HG02588 (cell line): ENCODE data around the gene WDR81.

Experiments
- ATAC-seq: cut with Tn5 transposase; IDR thresholded peaks from one replicate; pipeline ENCODE4 v1.9.1; 2021; ENCODE audit warnings: mild to moderate bottlenecking, moderate library complexity; ENCODE audit not compliant: unreplicated experiment

Gene WDR81

DNA sequence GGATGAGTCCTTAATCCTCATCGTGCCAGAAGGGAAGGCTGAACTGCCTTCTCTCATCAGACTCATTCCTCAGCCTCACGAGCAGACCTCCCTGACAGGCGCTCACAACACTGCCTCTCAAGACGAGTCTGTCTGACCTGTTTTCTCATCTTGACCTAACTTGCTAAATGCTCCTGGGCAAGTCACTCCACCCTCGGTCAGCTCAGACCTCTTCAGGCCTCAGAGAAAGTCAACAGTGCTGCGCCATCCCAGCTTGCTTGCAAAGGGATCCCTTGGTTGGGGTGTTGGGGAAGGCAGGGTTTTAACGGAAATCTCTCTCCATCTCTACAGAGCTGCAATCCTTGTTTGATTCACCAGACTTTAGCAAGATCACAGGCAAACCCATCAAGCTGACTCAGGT, 52.4 kb downstream of the WDR81 start:
- ATAC-seq = no peak

DNA sequence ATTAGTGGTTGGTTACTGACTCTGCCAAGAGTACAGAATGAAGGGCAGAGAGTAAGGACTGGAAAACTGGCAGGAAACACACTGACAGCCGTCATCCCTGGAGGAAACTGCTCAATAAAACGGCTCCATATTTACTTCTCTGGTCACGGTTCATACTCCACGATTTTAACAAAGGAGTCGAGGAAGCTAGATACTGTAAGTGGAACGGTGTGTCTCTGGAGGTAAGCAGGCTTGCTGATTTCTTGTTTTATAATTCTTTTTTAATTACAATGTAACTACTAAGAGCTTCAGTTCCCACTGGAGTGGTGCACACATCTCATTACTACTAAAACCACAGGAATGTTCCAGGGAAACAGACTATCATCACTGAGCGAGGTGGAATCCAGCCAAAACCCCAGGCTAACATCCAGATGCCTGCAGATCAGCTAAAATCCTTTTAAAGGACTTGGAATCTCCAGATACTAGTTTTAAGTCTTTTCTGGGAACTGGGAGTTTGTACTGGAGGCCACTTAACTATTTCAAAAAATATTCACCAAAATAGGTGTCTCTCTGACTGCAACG, 55.1 kb downstream of the WDR81 start:
- no peak for ATAC-seq

DNA sequence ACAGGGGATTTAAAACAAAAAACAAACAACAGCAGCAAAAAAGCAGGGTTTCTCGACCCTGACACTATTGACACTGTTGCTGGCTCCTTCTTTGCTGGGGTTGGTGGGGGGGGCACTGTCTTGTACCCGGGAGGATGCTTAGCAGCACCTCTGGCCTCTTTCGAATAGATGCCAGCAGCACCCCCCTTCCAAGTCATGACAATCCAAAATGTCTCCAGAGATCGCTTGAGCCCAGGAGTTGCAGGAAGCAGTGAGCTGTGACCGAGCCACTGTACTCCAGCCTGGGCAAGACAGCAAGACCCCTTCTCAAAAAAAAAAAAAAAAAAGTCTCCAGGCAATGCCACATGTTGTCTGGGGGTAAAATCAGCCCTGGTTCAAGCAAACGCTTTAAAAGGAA, 57.7 kb downstream of the WDR81 start:
- ATAC-seq = no peak

DNA sequence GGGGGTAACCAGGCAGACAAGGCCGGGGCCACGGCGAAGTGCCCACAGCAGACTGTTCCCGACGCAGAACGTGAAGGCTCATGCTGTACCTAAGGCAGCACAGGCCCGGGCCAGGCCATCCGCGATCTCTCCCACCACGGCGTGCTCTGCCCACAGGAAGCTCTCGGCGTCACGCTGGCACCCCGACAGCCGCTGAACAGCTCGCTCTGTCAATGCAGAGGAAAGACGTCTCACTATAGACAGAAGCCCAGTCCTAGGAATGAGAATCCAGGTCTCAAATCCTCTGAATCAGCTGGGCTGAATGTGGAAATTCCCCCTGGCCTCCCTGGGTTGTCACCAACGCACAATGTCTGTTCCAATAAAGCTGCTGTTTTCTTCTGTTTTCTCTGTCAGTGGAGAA, 58.8 kb downstream of the WDR81 start:
- ATAC-seq = no peak

DNA sequence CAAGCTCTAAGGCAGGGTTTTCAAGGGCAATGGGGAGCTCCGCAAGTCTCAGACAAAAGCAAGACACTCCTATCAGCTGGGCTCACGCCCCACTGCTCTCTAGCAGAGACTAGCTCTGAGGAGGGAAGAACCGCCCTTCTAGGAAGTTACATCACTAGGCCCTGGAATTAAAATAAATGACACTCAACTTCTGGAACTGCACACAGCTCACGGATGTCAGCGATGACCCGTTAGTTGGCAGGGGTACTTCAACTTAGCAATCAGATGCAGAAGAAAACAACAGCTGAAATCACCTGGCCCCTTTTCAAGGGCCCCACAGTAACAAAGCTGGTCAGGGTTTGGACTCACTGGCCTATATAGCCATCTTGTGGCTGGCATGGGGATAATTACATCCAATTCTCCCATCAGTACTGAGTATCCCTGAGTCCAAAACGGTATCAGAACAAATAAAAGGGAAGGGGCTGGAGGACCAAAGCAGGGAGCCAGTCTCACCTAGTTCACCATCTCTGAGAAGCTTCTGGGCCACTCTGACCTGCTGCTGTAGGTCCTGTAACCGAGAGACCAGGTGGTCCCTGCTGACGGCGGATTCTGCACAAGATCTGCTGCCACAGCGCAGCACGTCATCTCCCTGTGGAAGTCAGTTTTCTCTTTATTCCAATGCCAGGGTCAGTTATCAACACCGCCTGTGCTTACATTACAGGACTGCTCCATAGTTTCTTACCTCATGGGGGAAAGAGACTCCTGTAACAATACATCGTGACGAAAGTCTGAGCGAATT, 59.5 kb downstream of the WDR81 start:
- no peak for ATAC-seq

DNA sequence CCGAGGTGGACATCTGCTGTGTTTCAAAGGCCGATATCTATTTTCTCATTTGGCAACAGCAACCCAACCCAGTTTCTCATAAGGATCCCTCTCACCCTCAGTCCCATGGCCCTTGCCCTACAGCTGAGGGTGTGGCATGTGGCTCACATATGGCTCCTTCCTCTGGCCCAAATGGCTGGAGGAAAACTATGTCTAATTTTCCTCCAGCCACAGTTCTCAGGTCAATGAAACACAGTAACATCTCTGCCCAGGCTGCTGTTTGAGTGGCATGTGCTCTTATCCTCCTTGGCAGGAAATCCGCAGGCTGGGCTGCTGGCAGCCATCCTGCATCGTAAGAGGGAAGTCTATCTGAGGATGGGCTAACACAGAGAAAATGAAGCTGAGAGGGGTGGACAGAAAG, 61.4 kb downstream of the WDR81 start:
- ATAC-seq = no peak

DNA sequence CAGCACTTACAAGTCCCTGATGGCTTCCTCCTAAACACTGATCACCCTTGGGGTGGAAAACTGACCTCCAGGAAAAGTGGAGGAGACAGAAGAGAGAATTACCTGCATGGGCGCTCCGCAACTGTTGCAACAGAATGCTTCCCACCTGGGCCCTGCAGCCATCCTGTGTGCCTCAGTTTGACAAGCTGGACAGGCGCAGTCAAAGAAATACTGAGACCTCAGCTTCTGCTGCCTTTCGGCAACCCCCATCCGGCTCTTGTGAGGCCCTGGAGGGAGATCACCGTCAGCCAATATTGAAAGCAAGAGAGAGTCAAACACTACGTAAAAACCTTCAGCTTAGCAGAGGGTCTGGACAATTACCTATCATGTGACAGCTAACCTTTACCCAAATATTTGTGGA, 62.2 kb downstream of the WDR81 start:
- ATAC-seq = no peak

DNA sequence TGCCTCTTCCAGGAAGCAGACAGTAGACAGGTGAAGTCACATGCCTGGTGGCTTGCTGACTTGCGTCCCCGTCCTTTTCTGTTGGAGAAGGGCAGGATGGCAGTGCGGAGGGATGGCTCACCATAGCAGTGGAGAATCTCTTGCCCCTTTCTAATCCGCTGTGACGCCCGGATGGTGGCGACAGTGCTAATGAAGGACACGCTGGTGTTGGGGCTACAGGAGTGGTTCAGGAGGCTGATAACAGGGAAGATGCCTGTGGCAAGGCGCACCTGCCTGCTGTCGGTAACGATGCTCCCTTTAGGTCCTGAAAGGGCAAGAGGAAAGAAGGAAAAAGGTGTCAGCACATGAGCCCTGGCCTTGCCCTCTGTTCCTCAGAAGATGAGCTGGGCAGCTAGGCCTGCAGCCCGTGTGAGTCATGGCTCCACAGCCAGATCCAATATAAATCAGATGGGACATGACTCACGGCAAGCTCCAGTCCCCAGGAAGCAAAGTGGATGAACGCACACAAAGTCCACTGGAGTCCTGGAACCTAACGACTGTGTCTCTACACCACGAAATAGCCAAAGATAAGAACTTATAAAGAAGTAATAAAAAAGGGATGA, 62.9 kb downstream of the WDR81 start:
- ATAC-seq = no peak
